ENCODE measurements around the gene MRPL45.

GRCh38 chr17:38354466-38354865 is 57.5 kb downstream of the MRPL45 start:
- TF ChIP-seq, protein P1, sequence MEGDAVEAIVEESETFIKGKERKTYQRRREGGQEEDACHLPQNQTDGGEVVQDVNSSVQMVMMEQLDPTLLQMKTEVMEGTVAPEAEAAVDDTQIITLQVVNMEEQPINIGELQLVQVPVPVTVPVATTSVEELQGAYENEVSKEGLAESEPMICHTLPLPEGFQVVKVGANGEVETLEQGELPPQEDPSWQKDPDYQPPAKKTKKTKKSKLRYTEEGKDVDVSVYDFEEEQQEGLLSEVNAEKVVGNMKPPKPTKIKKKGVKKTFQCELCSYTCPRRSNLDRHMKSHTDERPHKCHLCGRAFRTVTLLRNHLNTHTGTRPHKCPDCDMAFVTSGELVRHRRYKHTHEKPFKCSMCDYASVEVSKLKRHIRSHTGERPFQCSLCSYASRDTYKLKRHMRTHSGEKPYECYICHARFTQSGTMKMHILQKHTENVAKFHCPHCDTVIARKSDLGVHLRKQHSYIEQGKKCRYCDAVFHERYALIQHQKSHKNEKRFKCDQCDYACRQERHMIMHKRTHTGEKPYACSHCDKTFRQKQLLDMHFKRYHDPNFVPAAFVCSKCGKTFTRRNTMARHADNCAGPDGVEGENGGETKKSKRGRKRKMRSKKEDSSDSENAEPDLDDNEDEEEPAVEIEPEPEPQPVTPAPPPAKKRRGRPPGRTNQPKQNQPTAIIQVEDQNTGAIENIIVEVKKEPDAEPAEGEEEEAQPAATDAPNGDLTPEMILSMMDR (IDR thresholded peaks at IDR 0.05; ENCODE audit: insufficient read depth, low read length, poor library complexity, severe bottlenecking), result no peak
- no peak for TF ChIP-seq EZH2phosphoT487 (conservative IDR thresholded peaks at IDR 0.05; ENCODE audit: low read length)
